GM12892 (cell line): ENCODE measurements around the gene ZEB1.

Experiments used
- POLR2A ChIP-seq: IDR thresholded peaks from 2 replicates; pipeline ENCODE4 v1.6.1; 2011; ENCODE audit warnings: low read depth, low read length, control low read depth
- POLR2AphosphoS5 ChIP-seq: IDR thresholded peaks from 2 replicates; pipeline ENCODE4 v1.6.1; 2011; ENCODE audit warnings: low read depth, low read length, control low read depth
- TAF1 ChIP-seq: IDR thresholded peaks from 2 replicates; pipeline ENCODE4 v1.6.1; 2011; ENCODE audit warnings: low read depth, mild to moderate bottlenecking, control low read depth, low read length, borderline replicate concordance

DNA sequence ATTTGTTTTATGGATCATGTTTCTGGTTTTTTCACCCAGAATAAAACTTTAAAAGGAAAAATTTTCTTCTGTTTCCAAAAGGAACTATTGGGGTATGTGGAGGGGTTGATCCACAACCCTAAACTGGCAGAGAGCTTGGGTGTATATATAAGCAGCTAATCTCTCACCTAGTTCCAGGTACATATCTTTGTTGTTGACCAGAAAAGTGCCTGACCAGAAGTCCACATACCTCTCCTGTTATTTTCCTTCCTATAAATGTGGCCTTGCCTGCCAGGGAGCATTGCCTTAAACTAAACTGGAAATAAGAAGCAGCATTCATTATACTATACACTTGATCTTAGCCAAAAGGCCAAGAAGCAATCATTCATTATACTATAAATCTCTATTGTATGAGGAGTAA is 112.0 kb downstream of the ZEB1 start:
- TF ChIP-seq POLR2A (no peak), TAF1 (no peak), POLR2AphosphoS5 (no peak)
